Bronchial epithelial cell (primary cell): ENCODE data around the gene PEMT. TPM values are rescaled to one million over a fixed set of nuclear protein-coding genes. Genes with fewer than 3 reads are reported as not detected.

ENCODE experiments used
- DNase-seq: peaks from one replicate; pipeline ENCODE4 v3.0.0-alpha.2; 2010; ENCODE audit warnings: low read depth
- FAIRE-seq: peaks from 2 replicates; lab custom pipeline; 2011; peaks lifted over from hg19 to GRCh38; lab: Jason Lieb, UNC
- H3K27me3 ChIP-seq: 2 replicates; pipeline ENCODE4 v1.5.1; 2011; ENCODE audit warnings: low read length; ENCODE audit not compliant: control insufficient read depth, insufficient read depth
- H3K36me3 ChIP-seq: 2 replicates; pipeline ENCODE4 v1.5.1; 2011; ENCODE audit warnings: low read length; ENCODE audit not compliant: control insufficient read depth, insufficient read depth
- H3K4me3 ChIP-seq: 2 replicates; pipeline ENCODE4 v1.5.1; 2011; ENCODE audit warnings: mild to moderate bottlenecking, low read depth, low read length, control low read depth
- total RNA-seq: library from RNA; depleted of rRNA; stranded (reverse); fragments of >200 nt; gene quantifications from 2 replicates; pipeline ENCODE4 v1.2.1, GENCODE V29; 2014
- TF ChIP-seq, protein P1 (sequence below): IDR thresholded peaks from 2 replicates; pipeline ENCODE4 v1.5.1; 2011; ENCODE audit warnings: mild to moderate bottlenecking, moderate library complexity, low read length, control low read depth, inconsistent platforms; ENCODE audit not compliant: insufficient read depth, severe bottlenecking

Gene PEMT
- total RNA-seq, 1 donor from 2014 or later, result 23.4 TPM

DNA sequence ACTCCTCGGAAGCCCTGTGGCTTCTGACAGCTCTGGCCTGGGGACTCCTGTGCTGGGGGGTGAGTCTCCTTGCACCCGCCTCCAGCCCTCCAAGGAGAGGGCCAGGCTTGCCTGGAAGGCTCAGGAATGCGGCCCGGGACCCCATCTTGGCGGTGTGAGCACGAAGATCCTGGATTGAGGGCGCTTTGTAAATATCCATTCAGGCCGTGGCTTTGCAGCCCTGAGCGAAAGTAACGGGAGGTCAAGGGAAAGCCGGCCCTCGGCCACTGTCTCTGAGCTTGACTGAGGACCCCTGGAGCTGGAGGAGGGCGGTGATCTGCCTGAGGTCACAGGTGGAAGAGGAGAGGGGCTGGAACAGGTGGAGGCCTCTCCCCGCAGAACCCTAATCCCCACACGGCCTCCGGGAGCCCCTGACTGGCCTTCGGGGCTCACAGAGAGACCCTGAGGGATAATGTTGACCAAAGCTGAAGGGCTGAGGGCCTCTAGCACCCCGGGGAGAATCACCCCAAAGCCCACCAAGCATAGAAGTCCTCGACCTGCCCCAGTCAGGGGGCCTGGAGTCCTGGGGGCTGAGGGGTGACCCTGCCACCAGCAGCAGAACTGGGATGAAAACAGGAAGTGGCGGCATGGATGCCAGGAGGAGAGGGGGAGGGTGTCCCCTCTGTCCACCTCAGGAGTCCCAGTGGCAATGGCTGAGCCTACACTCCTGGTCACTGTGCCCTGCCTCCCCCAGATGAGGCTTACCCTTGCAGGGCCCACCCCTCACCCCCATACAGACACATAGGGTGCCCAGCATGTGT lies 87.0 kb downstream of the PEMT start:
- no peak overlapping the region for H3K4me3 ChIP-seq
- FAIRE-seq (no peak), DNase-seq (no peak)
- H3K27me3 ChIP-seq, result peaks cover 10% of the 10 kb centered on the region
- no peaks in the 10 kb centered on the region for H3K36me3 ChIP-seq
- TF ChIP-seq, protein P1, sequence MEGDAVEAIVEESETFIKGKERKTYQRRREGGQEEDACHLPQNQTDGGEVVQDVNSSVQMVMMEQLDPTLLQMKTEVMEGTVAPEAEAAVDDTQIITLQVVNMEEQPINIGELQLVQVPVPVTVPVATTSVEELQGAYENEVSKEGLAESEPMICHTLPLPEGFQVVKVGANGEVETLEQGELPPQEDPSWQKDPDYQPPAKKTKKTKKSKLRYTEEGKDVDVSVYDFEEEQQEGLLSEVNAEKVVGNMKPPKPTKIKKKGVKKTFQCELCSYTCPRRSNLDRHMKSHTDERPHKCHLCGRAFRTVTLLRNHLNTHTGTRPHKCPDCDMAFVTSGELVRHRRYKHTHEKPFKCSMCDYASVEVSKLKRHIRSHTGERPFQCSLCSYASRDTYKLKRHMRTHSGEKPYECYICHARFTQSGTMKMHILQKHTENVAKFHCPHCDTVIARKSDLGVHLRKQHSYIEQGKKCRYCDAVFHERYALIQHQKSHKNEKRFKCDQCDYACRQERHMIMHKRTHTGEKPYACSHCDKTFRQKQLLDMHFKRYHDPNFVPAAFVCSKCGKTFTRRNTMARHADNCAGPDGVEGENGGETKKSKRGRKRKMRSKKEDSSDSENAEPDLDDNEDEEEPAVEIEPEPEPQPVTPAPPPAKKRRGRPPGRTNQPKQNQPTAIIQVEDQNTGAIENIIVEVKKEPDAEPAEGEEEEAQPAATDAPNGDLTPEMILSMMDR, result no peak

DNA sequence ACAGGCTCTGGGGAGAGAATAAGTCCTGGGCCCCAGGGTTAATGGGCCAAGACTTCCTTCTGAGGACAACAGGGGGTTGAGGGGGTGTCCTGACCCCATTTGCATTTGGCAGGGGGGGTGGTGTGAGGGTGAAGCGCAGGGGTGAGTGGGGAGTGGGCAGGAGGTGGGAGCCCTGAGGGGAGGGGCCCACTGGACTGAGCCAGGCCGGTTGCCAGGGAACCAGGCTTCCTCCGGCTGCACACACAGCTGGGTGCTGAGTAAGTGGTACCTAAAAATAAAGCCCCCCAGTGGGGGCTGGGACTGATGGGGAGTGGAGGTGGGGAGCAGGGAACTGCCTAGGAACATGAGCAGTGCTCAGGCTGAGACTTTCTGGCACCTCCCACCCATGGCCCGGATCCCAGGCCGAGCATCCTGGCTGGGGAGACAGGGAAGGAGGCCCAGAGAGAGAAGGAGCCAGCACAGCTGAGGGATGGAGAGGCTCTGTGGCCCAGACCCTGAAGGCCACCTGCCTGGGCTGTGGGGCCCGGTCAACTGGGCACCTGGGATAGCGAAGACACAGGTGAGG lies 87.9 kb downstream of the PEMT start:
- Histone ChIP-seq H3K36me3 (no peaks in the 10 kb centered on the region), H3K4me3 (no peak overlapping the region), H3K27me3 (peaks cover 10% of the 10 kb centered on the region)
- FAIRE-seq (no peak), DNase-seq (no peak)
- TF ChIP-seq, protein P1, result no peak

DNA sequence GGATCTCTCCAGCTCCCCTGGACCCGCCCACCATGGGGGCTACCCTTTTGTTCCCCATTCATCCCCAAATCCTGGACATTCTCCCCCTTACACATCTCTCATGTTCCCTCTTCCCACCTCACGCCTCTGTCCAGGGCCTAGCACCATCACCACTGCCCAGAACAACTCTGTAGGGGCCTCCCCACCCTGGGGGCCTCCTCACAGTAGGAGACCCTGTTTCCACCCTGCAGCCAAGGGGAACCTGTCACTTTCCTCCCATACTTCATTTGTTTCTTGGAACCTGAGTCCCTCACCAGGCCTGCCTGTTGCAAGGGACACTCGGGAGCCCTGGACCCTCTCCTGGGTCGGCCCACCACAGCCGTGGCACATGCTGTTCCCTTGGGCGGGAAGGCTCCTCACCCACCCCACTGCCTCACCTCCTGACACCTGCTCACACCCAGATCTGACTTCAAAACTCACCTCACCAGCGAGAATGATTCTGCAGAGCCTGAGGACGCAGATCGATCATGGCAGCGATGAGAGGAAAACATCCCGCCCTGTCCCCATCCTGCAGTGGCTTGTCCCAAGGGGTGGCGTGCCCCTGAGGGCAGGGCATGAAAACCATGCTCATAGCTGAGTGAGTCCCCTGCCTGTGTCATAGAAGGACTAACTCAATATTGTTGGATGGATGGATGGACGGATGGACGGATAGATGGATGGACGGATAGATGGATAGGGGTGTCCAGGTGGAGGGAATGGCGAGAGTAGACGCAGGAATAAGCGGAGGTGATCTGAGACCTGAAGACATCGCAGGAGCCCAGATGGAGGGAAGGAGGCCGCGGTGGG lies 88.6 kb downstream of the PEMT start:
- Histone ChIP-seq H3K4me3 (no peak overlapping the region), H3K36me3 (no peaks in the 10 kb centered on the region), H3K27me3 (peaks cover 10% of the 10 kb centered on the region)
- TF ChIP-seq, protein P1, result no peak
- no peak for DNase-seq
- FAIRE-seq, result peak; percentile 64

DNA sequence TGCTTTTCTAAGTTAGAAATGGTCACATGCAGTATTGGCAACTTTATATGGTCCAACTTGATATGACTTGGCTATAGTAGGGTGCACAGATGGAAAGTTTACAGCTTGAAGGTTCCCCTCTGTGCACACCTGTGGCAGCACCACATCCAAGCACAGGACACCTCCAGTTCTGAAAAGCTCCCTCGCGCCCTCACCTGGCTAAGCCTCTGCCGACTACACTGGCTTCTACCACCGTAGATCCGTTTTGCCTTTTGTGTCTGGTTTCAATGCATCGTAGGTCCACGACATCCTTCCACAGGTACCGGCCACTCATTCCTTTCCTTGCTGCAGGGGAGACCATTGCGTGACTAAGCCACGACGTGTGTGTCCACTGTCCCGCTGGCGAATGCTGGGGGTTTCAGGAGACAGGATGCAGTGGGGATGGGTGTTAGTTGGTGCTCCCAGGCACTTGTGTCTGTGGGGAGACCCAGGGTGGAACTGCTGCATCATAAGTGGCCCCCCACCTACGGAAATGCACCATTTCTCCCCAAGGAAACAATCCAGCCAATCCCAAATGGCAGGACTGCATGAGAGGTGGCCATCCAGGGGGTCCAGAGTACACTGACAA lies 90.4 kb downstream of the PEMT start:
- peak; percentile 70 for FAIRE-seq
- DNase-seq, result peak; percentile 10
- H3K27me3 ChIP-seq, result peaks cover 10% of the 10 kb centered on the region
- TF ChIP-seq, protein P1, result peak; percentile 22
- no peak overlapping the region for H3K4me3 ChIP-seq
- no peaks in the 10 kb centered on the region for H3K36me3 ChIP-seq

DNA sequence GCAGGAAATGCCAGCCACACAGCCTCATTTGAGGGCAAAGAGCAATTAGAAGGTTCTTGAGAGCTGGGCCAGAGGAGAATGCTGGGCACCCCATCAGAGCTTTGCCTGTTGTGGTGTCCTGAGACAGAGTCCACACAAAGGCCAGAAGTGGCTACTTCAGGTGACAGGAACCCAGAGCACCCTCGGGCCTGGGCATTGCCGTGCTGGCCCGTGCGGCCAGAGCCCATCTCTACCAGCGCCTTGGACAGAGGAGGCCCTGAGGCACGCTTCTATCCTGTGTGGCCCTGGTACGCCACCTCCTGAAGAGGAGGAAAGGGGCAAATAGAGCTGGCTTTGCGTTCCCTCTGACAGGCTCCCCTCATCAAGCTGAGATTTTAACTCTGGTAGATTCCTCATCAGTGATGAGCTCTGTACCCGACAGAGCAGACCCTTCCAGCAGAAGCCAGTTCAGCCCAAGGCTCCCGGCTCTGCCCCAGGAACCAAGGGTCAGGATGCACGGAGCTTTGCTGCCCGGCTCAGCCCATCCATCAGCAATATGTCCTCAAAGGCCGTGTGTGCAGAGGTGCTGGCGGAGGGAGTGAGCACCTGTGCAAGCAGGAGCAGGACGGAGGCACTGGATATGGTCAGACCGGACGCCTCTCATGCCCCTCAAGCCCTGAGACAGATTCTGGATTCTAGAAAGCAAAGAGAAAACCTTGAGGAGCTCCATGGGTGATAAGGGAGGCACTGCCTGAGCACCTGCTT lies 91.9 kb downstream of the PEMT start:
- FAIRE-seq, result no peak
- H3K36me3 ChIP-seq, result no peaks in the 10 kb centered on the region
- DNase-seq, result no peak
- TF ChIP-seq, protein P1, result no peak
- H3K4me3 ChIP-seq, result no peak overlapping the region
- H3K27me3 ChIP-seq, result peaks cover 10% of the 10 kb centered on the region
